WTC11 (cell line): ENCODE measurements around the gene ITGAL. TPM values are rescaled to one million over a fixed set of nuclear protein-coding genes. Genes with fewer than 3 reads are reported as not detected.

Source experiments
- ARID4B ChIP-seq: sonication (generic); formaldehyde crosslinking; IDR thresholded peaks from 2 replicates; pipeline ENCODE4 v1.8.0; 2023; ENCODE audit warnings: missing genetic modification reagents, mild to moderate bottlenecking, borderline replicate concordance
- ATF1 ChIP-seq: sonication (generic); formaldehyde crosslinking; IDR thresholded peaks from 2 replicates; pipeline ENCODE4 v1.8.1; 2023; ENCODE audit warnings: mild to moderate bottlenecking, moderate library complexity, missing genetic modification reagents
- ATF6 ChIP-seq: sonication (generic); formaldehyde crosslinking; IDR thresholded peaks from 2 replicates; pipeline ENCODE4 v1.8.1; 2023; ENCODE audit warnings: mild to moderate bottlenecking, missing genetic modification reagents
- CBFB ChIP-seq: sonication (generic); formaldehyde crosslinking; IDR thresholded peaks from 2 replicates; pipeline ENCODE4 v1.8.1; 2022; ENCODE audit warnings: mild to moderate bottlenecking, low read depth, missing genetic modification reagents
- CREB1 ChIP-seq: sonication (generic); formaldehyde crosslinking; IDR thresholded peaks from 2 replicates; pipeline ENCODE4 v1.8.0; 2023; ENCODE audit warnings: mild to moderate bottlenecking, missing genetic modification reagents
- E2F5 ChIP-seq: sonication (generic); formaldehyde crosslinking; IDR thresholded peaks from 2 replicates; pipeline ENCODE4 v1.8.1; 2022; ENCODE audit warnings: mild to moderate bottlenecking, moderate library complexity, missing genetic modification reagents
- ELF4 ChIP-seq: sonication (generic); formaldehyde crosslinking; IDR thresholded peaks from 2 replicates; pipeline ENCODE4 v1.8.1; 2022; ENCODE audit warnings: low read depth, mild to moderate bottlenecking, moderate library complexity, missing genetic modification reagents
- GRHL2 ChIP-seq: fragments of 250-450 bp; sonication (Bioruptor Pico); IDR thresholded peaks from 2 replicates; pipeline ENCODE4 v1.8.0; 2022; ENCODE audit warnings: mild to moderate bottlenecking, moderate library complexity; ENCODE audit not compliant: insufficient replicate concordance, severe bottlenecking
- HMGXB4 ChIP-seq: sonication (generic); formaldehyde crosslinking; IDR thresholded peaks from 2 replicates; pipeline ENCODE4 v1.8.1; 2023; ENCODE audit warnings: mild to moderate bottlenecking, moderate library complexity, missing genetic modification reagents
- IRF1 ChIP-seq: sonication (generic); formaldehyde crosslinking; IDR thresholded peaks from 2 replicates; pipeline ENCODE4 v1.8.0; 2023; ENCODE audit warnings: missing genetic modification reagents
- JUN ChIP-seq: sonication (generic); formaldehyde crosslinking; IDR thresholded peaks from 2 replicates; pipeline ENCODE4 v1.8.0; 2023; ENCODE audit warnings: mild to moderate bottlenecking, missing genetic modification reagents
- NFATC4 ChIP-seq: fragments of 250-450 bp; sonication (Bioruptor Pico); IDR thresholded peaks from 2 replicates; pipeline ENCODE4 v1.9.0; 2021; ENCODE audit warnings: mild to moderate bottlenecking
- NFYB ChIP-seq: sonication (generic); formaldehyde crosslinking; conservative IDR thresholded peaks from 2 replicates; pipeline ENCODE4 v1.8.0; 2022; ENCODE audit warnings: low read depth, missing genetic modification reagents
- NR1H2 ChIP-seq: sonication (generic); formaldehyde crosslinking; IDR thresholded peaks from 2 replicates; pipeline ENCODE4 v1.9.0; 2021; ENCODE audit warnings: mild to moderate bottlenecking, moderate library complexity, missing genetic modification reagents
- SMAD3 ChIP-seq: sonication (generic); formaldehyde crosslinking; IDR thresholded peaks from 2 replicates; pipeline ENCODE4 v1.8.0; 2022; ENCODE audit warnings: missing genetic modification reagents, mild to moderate bottlenecking, borderline replicate concordance
- SOX15 ChIP-seq: fragments of 250-450 bp; sonication (Bioruptor Pico); IDR thresholded peaks from 2 replicates; pipeline ENCODE4 v1.9.0; 2021; ENCODE audit warnings: mild to moderate bottlenecking
- USF1 ChIP-seq: sonication (generic); formaldehyde crosslinking; IDR thresholded peaks from 2 replicates; pipeline ENCODE4 v1.8.0; 2022; ENCODE audit warnings: mild to moderate bottlenecking, missing genetic modification reagents
- USF2 ChIP-seq: sonication (generic); formaldehyde crosslinking; IDR thresholded peaks from 2 replicates; pipeline ENCODE4 v1.8.1; 2023; ENCODE audit warnings: mild to moderate bottlenecking, missing genetic modification reagents, moderate library complexity
- ZBTB43 ChIP-seq: sonication (generic); formaldehyde crosslinking; IDR thresholded peaks from 2 replicates; pipeline ENCODE4 v1.8.1; 2023; ENCODE audit warnings: mild to moderate bottlenecking, missing genetic modification reagents
- ZNF121 ChIP-seq: sonication (generic); formaldehyde crosslinking; IDR thresholded peaks from 2 replicates; pipeline ENCODE4 v1.8.0; 2023; ENCODE audit warnings: missing genetic modification reagents
- ZNF232 ChIP-seq: sonication (generic); formaldehyde crosslinking; IDR thresholded peaks from 2 replicates; pipeline ENCODE4 v1.8.0; 2022; ENCODE audit warnings: mild to moderate bottlenecking, missing genetic modification reagents
- ZNF396 ChIP-seq: fragments of 250-450 bp; sonication (Bioruptor Pico); IDR thresholded peaks from 2 replicates; pipeline ENCODE4 v1.8.0; 2021; ENCODE audit warnings: mild to moderate bottlenecking, moderate library complexity, borderline replicate concordance
- ZNF416 ChIP-seq: fragments of 250-450 bp; sonication (Bioruptor Pico); IDR thresholded peaks from 2 replicates; pipeline ENCODE4 v1.9.0; 2021; ENCODE audit warnings: mild to moderate bottlenecking, inconsistent platforms
- ZNF512 ChIP-seq: sonication (generic); formaldehyde crosslinking; IDR thresholded peaks from 2 replicates; pipeline ENCODE4 v1.8.1; 2022; ENCODE audit warnings: missing genetic modification reagents, borderline replicate concordance
- total RNA-seq: library from RNA; stranded (reverse); gene quantifications from 3 replicates; pipeline ENCODE4 v1.2.3, GENCODE V29; 2021

ITGAL gene
- total RNA-seq, 1 experiment from 2014 or later = 1.0 TPM

GRCh38 chr16:30557957-30558788 lies 85.6 kb downstream of the ITGAL start, which contains the start of gene ZNF764 (continued):
- no peak for TF ChIP-seq USF1 (CRISPR knock-in tag)
- TF ChIP-seq ZNF121 = no peak
- no peak for TF ChIP-seq IRF1 (CRISPR knock-in tag)
- TF ChIP-seq ELF4 = no peak
- TF ChIP-seq ZBTB43 = no peak
- no peak for TF ChIP-seq NFYB (CRISPR knock-in tag)
- TF ChIP-seq SMAD3 (CRISPR knock-in tag) = no peak
- TF ChIP-seq SOX15 (CRISPR knock-in tag) = no peak
- no peak for TF ChIP-seq NFATC4 (CRISPR knock-in tag)
- TF ChIP-seq ZNF396 (CRISPR knock-in tag) = no peak
- TF ChIP-seq CREB1 (CRISPR knock-in tag) = no peak
- no peak for TF ChIP-seq CBFB (CRISPR knock-in tag)
- TF ChIP-seq ZNF232 (CRISPR knock-in tag) = 0 out of 2 replicates have a peak, but pooled peaks have one; percentile 41
- no peak for TF ChIP-seq ATF6 (CRISPR knock-in tag)
- peak; percentile 80 for TF ChIP-seq HMGXB4 (CRISPR knock-in tag)
- TF ChIP-seq ZNF416 (CRISPR knock-in tag) = no peak
- no peak for TF ChIP-seq GRHL2
- 0 out of 2 replicates have a peak, but pooled peaks have one; percentile 27 for TF ChIP-seq ARID4B
- TF ChIP-seq JUN (CRISPR knock-in tag) = no peak
- no peak for TF ChIP-seq ATF1 (CRISPR knock-in tag)
- no peak; the same call in 1 of the 2 replicates for TF ChIP-seq USF2 (CRISPR knock-in tag)
- TF ChIP-seq NR1H2 (CRISPR knock-in tag) = no peak
- TF ChIP-seq ZNF512 (CRISPR knock-in tag) = no peak
- TF ChIP-seq E2F5 (CRISPR knock-in tag) = no peak; the same call in 1 of the 2 replicates
